Endothelial cell of umbilical vein (primary cell): ENCODE results near the gene DLG1. TPM values are rescaled to one million over a fixed set of nuclear protein-coding genes. Genes with fewer than 3 reads are reported as not detected.

ENCODE experiments used
- BruUV-seq: library from RNA; stranded (reverse); fragments of 400-500 nt; replicated peaks from 2 replicates; lab custom pipeline; 2021; lab: Mats Ljungman, UMichigan
- CTCF ChIA-PET: fragments of 300-600, 350-600 bp; sonication (Branson Sonifier 250); formaldehyde crosslinking; loops from one replicate; lab custom pipeline; 2021; ENCODE audit warnings: antibody characterized with exemption, inconsistent platforms; lab: Charles Lee
- POLR2A ChIA-PET: fragments of 300-600, 350-600 bp; sonication (Branson Sonifier 250); formaldehyde crosslinking; loops from one replicate; lab custom pipeline; 2021; ENCODE audit warnings: antibody characterized with exemption, inconsistent platforms; lab: Charles Lee
- DNase-seq: peaks from one replicate; pipeline ENCODE4 v3.0.0-alpha.2; 2011; ENCODE audit warnings: low read depth, low spot score
- FAIRE-seq: peaks from 2 replicates; lab custom pipeline; 2011; peaks lifted over from hg19 to GRCh38; lab: Jason Lieb, UNC
- H2AFZ ChIP-seq: 2 replicates; pipeline ENCODE4 v1.6.0; 2012; ENCODE audit warnings: low read depth, low read length, control low read depth, inconsistent platforms
- H3K27ac ChIP-seq: 2 replicates; pipeline ENCODE4 v1.5.1; 2011; ENCODE audit warnings: low read depth, mild to moderate bottlenecking, control low read depth, low read length, moderate library complexity; ENCODE audit not compliant: insufficient read depth
- H3K27me3 ChIP-seq, 2 experiments: 2 replicates each; pipeline versions ENCODE4 v1.6.0 to v1.6.1; 2011; ENCODE audit warnings: low read length in 2 of 2, mixed read lengths in 1 of 2; ENCODE audit not compliant: control insufficient read depth in 2 of 2, insufficient read depth in 2 of 2
- H3K36me3 ChIP-seq, 2 experiments: 2 replicates in 1 of 2; 3 replicates in 1 of 2; pipeline ENCODE4 v1.5.1; 2011; ENCODE audit warnings: low read length in 2 of 2, mild to moderate bottlenecking in 1 of 2, moderate library complexity in 1 of 2; ENCODE audit not compliant: control insufficient read depth in 2 of 2, insufficient read depth in 2 of 2; ENCODE audit errors: extremely low read depth in 1 of 2
- H3K4me1 ChIP-seq: 3 replicates; pipeline ENCODE4 v1.5.1; 2011; ENCODE audit warnings: mild to moderate bottlenecking, low read length; ENCODE audit not compliant: control insufficient read depth, insufficient read depth; ENCODE audit errors: extremely low read depth
- H3K4me2 ChIP-seq: 2 replicates; pipeline ENCODE4 v1.6.1; 2011; ENCODE audit warnings: low read length, control low read depth, mixed read lengths; ENCODE audit not compliant: insufficient read depth
- H3K4me3 ChIP-seq, 3 experiments: fragments of 200-600 bp in 1 of 3; sonication (generic), shearing (Covaris generic) in 1 of 3; replicated peaks in 1 of 3; 2 replicates each; pipeline ENCODE4 v1.5.1; 2011 to 2016; ENCODE audit warnings: control low read depth in 3 of 3, low read length in 3 of 3, mild to moderate bottlenecking in 2 of 3, inconsistent platforms in 1 of 3, low read depth in 1 of 3, moderate library complexity in 1 of 3; ENCODE audit not compliant: insufficient read depth in 1 of 3
- H3K79me2 ChIP-seq: 2 replicates; pipeline ENCODE4 v1.6.0; 2012; ENCODE audit warnings: low read length, inconsistent platforms; ENCODE audit not compliant: control insufficient read depth, insufficient read depth
- H3K9ac ChIP-seq: replicated peaks from 2 replicates; pipeline ENCODE3; 2011; ENCODE audit warnings: low read length, control low read depth; ENCODE audit not compliant: insufficient read depth; ENCODE audit errors: extremely low read depth
- H3K9me1 ChIP-seq: replicated peaks from 3 replicates; pipeline ENCODE4 v1.6.0; 2011; ENCODE audit warnings: mild to moderate bottlenecking, low read length; ENCODE audit not compliant: control insufficient read depth, insufficient read depth; ENCODE audit errors: extremely low read depth
- H3K9me3 ChIP-seq: replicated peaks from 2 replicates; pipeline ENCODE4 v1.5.1; 2012; ENCODE audit warnings: low read length, inconsistent platforms; ENCODE audit not compliant: control insufficient read depth, insufficient read depth
- H4K20me1 ChIP-seq: replicated peaks from 2 replicates; pipeline ENCODE3; 2011; ENCODE audit warnings: mild to moderate bottlenecking, low read length; ENCODE audit not compliant: control insufficient read depth, insufficient read depth; ENCODE audit errors: extremely low read depth
- EZH2 ChIP-seq: IDR thresholded peaks from 2 replicates; pipeline ENCODE4 v1.6.1; 2012; ENCODE audit warnings: borderline replicate concordance, low read depth, mild to moderate bottlenecking, moderate library complexity, low read length, inconsistent platforms; ENCODE audit not compliant: severe bottlenecking
- FOS ChIP-seq: IDR thresholded peaks from 2 replicates; pipeline ENCODE4 v1.6.1; 2011; ENCODE audit warnings: mild to moderate bottlenecking, low read length, moderate library complexity, borderline replicate concordance; ENCODE audit not compliant: insufficient read depth
- GATA2 ChIP-seq: IDR thresholded peaks from 2 replicates; pipeline ENCODE4 v1.7.0; 2011; ENCODE audit warnings: low read depth, mild to moderate bottlenecking, moderate library complexity, mixed read lengths, low read length; ENCODE audit not compliant: insufficient read length, insufficient read depth
- JUN ChIP-seq: IDR thresholded peaks from 2 replicates; pipeline ENCODE4 v1.6.1; 2011; ENCODE audit warnings: borderline replicate concordance, low read depth; ENCODE audit not compliant: insufficient read length, insufficient read depth
- MYC ChIP-seq: IDR thresholded peaks from one replicate; pipeline ENCODE4 v1.6.1; 2011; ENCODE audit warnings: mild to moderate bottlenecking, low read depth, low read length
- POLR2A ChIP-seq: IDR thresholded peaks from 2 replicates; pipeline ENCODE4 v1.6.1; 2012; ENCODE audit warnings: low read depth, mild to moderate bottlenecking, control low read depth, low read length
- POLR2AphosphoS5 ChIP-seq: IDR thresholded peaks from 2 replicates; pipeline ENCODE4 v1.6.1; 2012; ENCODE audit warnings: low read depth, mild to moderate bottlenecking, control low read depth, low read length, moderate library complexity; ENCODE audit not compliant: insufficient read depth
- dilution Hi-C: fragments of 300-500 bp; cut with MboI; formaldehyde crosslinking; loops from one replicate; pipeline ENCODE4 v1.15.0; 2019; ENCODE audit warnings: low sequenced_read_pairs; ENCODE audit not compliant: extremely low pct_ligation_motif_present
- intact Hi-C: fragments of 100-400 bp; cut with micrococcal nuclease; formaldehyde crosslinking; loops from one replicate; pipeline ENCODE4 v1.10.0; 2022
- polyA plus RNA-seq, 4 experiments: library from polyadenylated mRNA; depleted of rRNA in 3 of 4; stranded (reverse) in 3 of 4; unstranded in 1 of 4; fragments of >200 nt; gene quantifications; 2 replicates each; pipeline versions ENCODE4 v1.2.1 to v1.2.3, GENCODE V29; 2011 to 2012; ENCODE audit warnings: missing spikeins in 1 of 4
- total RNA-seq: library from RNA; stranded (reverse); gene quantifications from 2 replicates; pipeline ENCODE4 v1.2.3, GENCODE V29; 2021
- TF ChIP-seq, protein P1 (sequence below), 2 donors: IDR thresholded peaks; 1 replicate in 1 of 2; 2 replicates in 1 of 2; pipeline ENCODE4 v1.5.1; 2011; ENCODE audit warnings: low read length in 2 of 2, mild to moderate bottlenecking in 2 of 2, moderate library complexity in 2 of 2, control low read depth in 1 of 2, inconsistent platforms in 1 of 2, low read depth in 1 of 2; ENCODE audit not compliant: insufficient read depth in 1 of 2; ENCODE audit errors: extremely low read depth in 1 of 2
- TF ChIP-seq, protein P2 (sequence below): IDR thresholded peaks from 2 replicates; pipeline ENCODE4 v1.6.1; 2011; ENCODE audit not compliant: insufficient read depth, insufficient read length

The DLG1 gene
- total and polyA plus RNA-seq, 2 donors (not counting 3 experiments of a cell fraction or from before 2014, with no cell fraction given) = 26.5 to 80.1 TPM

DNA sequence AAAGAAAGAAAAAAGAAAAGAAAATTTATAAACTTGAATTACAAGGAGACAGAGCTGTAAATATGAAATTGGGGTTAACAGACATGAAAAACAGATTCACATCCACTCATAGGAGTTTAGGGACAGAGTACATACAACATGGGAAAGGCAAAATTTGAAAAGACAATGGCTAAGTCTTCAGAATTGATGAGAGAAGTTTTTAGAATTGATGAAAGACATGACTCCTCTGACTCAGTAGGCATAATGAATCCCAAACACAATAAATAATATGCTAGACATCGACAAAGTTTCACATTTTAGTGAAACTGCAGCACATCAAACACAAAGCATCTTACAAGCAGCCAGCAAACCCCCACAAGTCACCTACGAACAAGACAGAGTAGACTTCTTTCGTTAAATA is 184.4 kb downstream of the DLG1 start:
- POLR2A ChIA-PET = no interaction called here

More for the DNA sequence above, 184.4 kb downstream of the DLG1 start:
- Histone ChIP-seq H3K4me3 (no peak overlapping the region), H3K9me1 (no peaks in the 10 kb centered on the region), H4K20me1 (no peaks in the 10 kb centered on the region), H3K27me3 (no peaks in the 10 kb centered on the region), H2AFZ (no peak overlapping the region), H3K9ac (no peak overlapping the region), H3K27ac (no peak overlapping the region), H3K4me1 (no peaks in the 10 kb centered on the region), H3K36me3 (no peaks in the 10 kb centered on the region), H3K4me2 (no peak overlapping the region), H3K79me2 (no peaks in the 10 kb centered on the region), H3K9me3 (no peaks in the 10 kb centered on the region)
- no peak for FAIRE-seq
- dilution Hi-C loops = no loop called here
- BruUV-seq = no TSS peak
- DNase-seq = no peak
- CTCF ChIA-PET = interaction anchor here (1.5 kb wide), 1 partner anchor 38 kb away, joined by 4 read pairs; no protein-coding TSS in a partner anchor
- intact Hi-C loops = no loop called here
- TF ChIP-seq MYC = no peak
- TF ChIP-seq, protein P1, sequence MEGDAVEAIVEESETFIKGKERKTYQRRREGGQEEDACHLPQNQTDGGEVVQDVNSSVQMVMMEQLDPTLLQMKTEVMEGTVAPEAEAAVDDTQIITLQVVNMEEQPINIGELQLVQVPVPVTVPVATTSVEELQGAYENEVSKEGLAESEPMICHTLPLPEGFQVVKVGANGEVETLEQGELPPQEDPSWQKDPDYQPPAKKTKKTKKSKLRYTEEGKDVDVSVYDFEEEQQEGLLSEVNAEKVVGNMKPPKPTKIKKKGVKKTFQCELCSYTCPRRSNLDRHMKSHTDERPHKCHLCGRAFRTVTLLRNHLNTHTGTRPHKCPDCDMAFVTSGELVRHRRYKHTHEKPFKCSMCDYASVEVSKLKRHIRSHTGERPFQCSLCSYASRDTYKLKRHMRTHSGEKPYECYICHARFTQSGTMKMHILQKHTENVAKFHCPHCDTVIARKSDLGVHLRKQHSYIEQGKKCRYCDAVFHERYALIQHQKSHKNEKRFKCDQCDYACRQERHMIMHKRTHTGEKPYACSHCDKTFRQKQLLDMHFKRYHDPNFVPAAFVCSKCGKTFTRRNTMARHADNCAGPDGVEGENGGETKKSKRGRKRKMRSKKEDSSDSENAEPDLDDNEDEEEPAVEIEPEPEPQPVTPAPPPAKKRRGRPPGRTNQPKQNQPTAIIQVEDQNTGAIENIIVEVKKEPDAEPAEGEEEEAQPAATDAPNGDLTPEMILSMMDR (IDR thresholded peaks at IDR 0.05; ENCODE audit: extremely low read depth in 1 of 2, insufficient read depth in 1 of 2, low read depth in 1 of 2, low read length in 2 of 2) = no peak
- no peak for TF ChIP-seq JUN
- no peak for TF ChIP-seq POLR2A
- no peak for TF ChIP-seq EZH2
- no peak for TF ChIP-seq POLR2AphosphoS5
- no peak for TF ChIP-seq FOS
- no peak for TF ChIP-seq GATA2
- TF ChIP-seq, protein P2, sequence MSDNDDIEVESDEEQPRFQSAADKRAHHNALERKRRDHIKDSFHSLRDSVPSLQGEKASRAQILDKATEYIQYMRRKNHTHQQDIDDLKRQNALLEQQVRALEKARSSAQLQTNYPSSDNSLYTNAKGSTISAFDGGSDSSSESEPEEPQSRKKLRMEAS = no peak
